GM12878 (cell line): Measurements from ENCODE around the gene MYOCD. TPM values are rescaled to one million over a fixed set of nuclear protein-coding genes. Genes with fewer than 3 reads are reported as not detected.

ENCODE experiments used
- ATAC-seq: fragments of 200-7000 bp; cut with Tn5 transposase; 3 replicates; pipeline ENCODE4 v1.9.1; 2020; ENCODE audit warnings: mild to moderate bottlenecking, moderate library complexity
- BruUV-seq: library from RNA; stranded (reverse); fragments of 400-500 nt; replicated peaks from 2 replicates; lab custom pipeline; 2021; lab: Mats Ljungman, UMichigan
- CTCF ChIA-PET: fragments of 300-600 bp; sonication (Branson Sonifier 250); formaldehyde crosslinking; extraction: SDS; loops from one replicate; lab custom pipeline; 2021; ENCODE audit warnings: inconsistent platforms; lab: Yijun Ruan, JAX
- POLR2A ChIA-PET: fragments of 350-600 bp; formaldehyde crosslinking; extraction: SDS; loops from one replicate; lab custom pipeline; 2021; ENCODE audit warnings: inconsistent platforms; lab: Charles Lee
- RAD21 ChIA-PET: fragments of 300-600 bp; sonication (Branson Sonifier 250); formaldehyde crosslinking; loops from one replicate; lab custom pipeline; 2023; ENCODE audit warnings: antibody characterized with exemption; ENCODE audit not compliant: unreplicated experiment; lab: Charles Lee
- SMC1A ChIA-PET: fragments of 300-600 bp; sonication (Branson Sonifier 250); formaldehyde crosslinking; loops from one replicate; lab custom pipeline; 2023; ENCODE audit not compliant: unreplicated experiment, uncharacterized antibody; lab: Charles Lee
- DNase-seq: peaks from one replicate; pipeline ENCODE4 v3.0.0-alpha.2; 2011; ENCODE audit warnings: low read depth, low spot score
- FAIRE-seq: peaks from 3 replicates; lab custom pipeline; 2011; peaks lifted over from hg19 to GRCh38; lab: Jason Lieb, UNC
- H2AFZ ChIP-seq: 2 replicates; pipeline ENCODE4 v1.6.0; 2011; ENCODE audit warnings: low read depth, low read length, control low read depth; ENCODE audit not compliant: control insufficient read depth
- H3K27ac ChIP-seq: 2 replicates; pipeline ENCODE4 v1.5.1; 2011; ENCODE audit warnings: control low read depth; ENCODE audit not compliant: control insufficient read depth, insufficient read depth
- H3K27me3 ChIP-seq, 2 experiments: replicated peaks in 1 of 2; 2 replicates each; pipeline versions ENCODE4 v1.6.0 to v1.6.1; 2011; ENCODE audit warnings: low read length in 1 of 2; ENCODE audit not compliant: control insufficient read depth in 2 of 2, insufficient read depth in 2 of 2
- H3K36me3 ChIP-seq, 2 experiments: 2 replicates each; pipeline ENCODE4 v1.5.1; 2011; ENCODE audit warnings: low read length in 1 of 2; ENCODE audit not compliant: control insufficient read depth in 2 of 2, insufficient read depth in 2 of 2
- H3K4me1 ChIP-seq: 2 replicates; pipeline ENCODE4 v1.6.1; 2011; ENCODE audit warnings: mild to moderate bottlenecking, low read length, moderate library complexity, mixed read lengths; ENCODE audit not compliant: control insufficient read depth, insufficient read depth
- H3K4me2 ChIP-seq: 2 replicates; pipeline ENCODE4 v1.6.0; 2011; ENCODE audit warnings: control low read depth; ENCODE audit not compliant: control insufficient read depth, insufficient read depth
- H3K4me3 ChIP-seq: fragments of 200-600 bp; sonication (generic); 2 replicates; pipeline ENCODE4 v1.5.1; 2016
- H3K79me2 ChIP-seq: 2 replicates; pipeline ENCODE4 v1.6.0; 2011; ENCODE audit warnings: low read length; ENCODE audit not compliant: control insufficient read depth, insufficient read depth
- H3K9ac ChIP-seq: 2 replicates; pipeline ENCODE4 v1.8.0; 2011; ENCODE audit warnings: low read length, control low read depth, mixed read lengths; ENCODE audit not compliant: control insufficient read depth, insufficient read depth
- H3K9me3 ChIP-seq: replicated peaks from 3 replicates; pipeline ENCODE4 v1.5.1; 2011; ENCODE audit warnings: mild to moderate bottlenecking, low read length; ENCODE audit not compliant: control insufficient read depth, insufficient read depth
- H4K20me1 ChIP-seq: 2 replicates; pipeline ENCODE4 v1.6.0; 2011; ENCODE audit not compliant: control insufficient read depth, insufficient read depth
- HDAC6 ChIP-seq: fragments of 200-600 bp; sonication (generic); IDR thresholded peaks from one replicate; pipeline ENCODE4 v1.8.0; 2017; ENCODE audit warnings: antibody characterized with exemption; ENCODE audit not compliant: unreplicated experiment
- KAT2A ChIP-seq: conservative IDR thresholded peaks from 2 replicates; pipeline ENCODE4 v1.6.1; 2011; ENCODE audit warnings: low read depth, low read length; ENCODE audit not compliant: control insufficient read depth
- RAD21 ChIP-seq: IDR thresholded peaks from 2 replicates; pipeline ENCODE4 v1.6.1; 2011; ENCODE audit warnings: mild to moderate bottlenecking, low read depth, low read length, moderate library complexity; ENCODE audit not compliant: insufficient read depth
- RCOR1 ChIP-seq: conservative IDR thresholded peaks from 2 replicates; pipeline ENCODE4 v1.6.1; 2012; ENCODE audit warnings: low read depth, low read length, improper control_type of control experiment
- STAT3 ChIP-seq: IDR thresholded peaks from 2 replicates; pipeline ENCODE4 v1.6.1; 2011; ENCODE audit warnings: low read depth, low read length, improper control_type of control experiment
- ZNF274 ChIP-seq: IDR thresholded peaks from one replicate; pipeline ENCODE4 v1.8.0; 2011; ENCODE audit not compliant: insufficient read length, insufficient read depth
- WGBS: methylation state at CpG from one replicate; pipeline ENCODE4 v1.1.6; 2016; ENCODE audit warnings: low lambda C conversion rate; ENCODE audit not compliant: insufficient replicate concordance, insufficient coverage; ENCODE audit errors: missing lambda C conversion rate; 5-methylcytosine and 5-hydroxymethylcytosine counted together
- in situ Hi-C: fragments of 300-500 bp; cut with MboI; formaldehyde crosslinking; loops from 9 replicates; pipeline ENCODE4 v1.14.3; 2018; ENCODE audit warnings: mixed read lengths
- intact Hi-C: fragments of 100-400 bp; cut with micrococcal nuclease; formaldehyde crosslinking; loops from one replicate; pipeline ENCODE4 v1.14.2; 2022; ENCODE audit not compliant: unreplicated experiment
- polyA plus RNA-seq, 11 experiments: library from polyadenylated mRNA; depleted of rRNA in 4 of 11; unstranded in 6 of 11; stranded (reverse) in 5 of 11; fragments of >200 nt; fragmentation: Nextera tagmentation in 4 of 11; fragmentation: Illumina TruSeq in 1 of 11; extraction: Ambion mirVana in 4 of 11; extraction: Trizol in 1 of 11; gene quantifications; 1 replicate in 1 of 11; 2 replicates in 10 of 11; pipeline versions ENCODE4 v1.2.1 to v1.2.3, GENCODE V29; 2011 to 2016; ENCODE audit warnings: inconsistent platforms in 2 of 11, missing spikeins in 2 of 11, low read depth in 1 of 11
- total RNA-seq, 4 experiments: library from RNA; depleted of rRNA in 3 of 4; stranded (reverse); fragments of >200 nt in 3 of 4; fragmentation: Illumina TruSeq in 1 of 4; extraction: Trizol in 1 of 4; gene quantifications; 2 replicates each; pipeline versions ENCODE4 v1.2.1 to v1.2.3, GENCODE V29; 2013 to 2021
- TF ChIP-seq, protein P1 (sequence below): fragments of 450-650 bp; formaldehyde crosslinking; IDR thresholded peaks from 2 replicates; pipeline ENCODE4 v1.4.0; 2020; ENCODE audit warnings: mild to moderate bottlenecking, moderate library complexity
- TF ChIP-seq, protein P2 (sequence below): IDR thresholded peaks from 2 replicates; pipeline ENCODE4 v1.6.1; 2011; ENCODE audit warnings: borderline replicate concordance, low read depth, mild to moderate bottlenecking, moderate library complexity, mixed read lengths, low read length; ENCODE audit not compliant: insufficient read depth; ENCODE audit errors: extremely low read length

Gene MYOCD
- total and polyA plus RNA-seq, 10 of the 15 experiments (the other 5 are each of a cell fraction or from before 2014, with no cell fraction given), result not detected

DNA sequence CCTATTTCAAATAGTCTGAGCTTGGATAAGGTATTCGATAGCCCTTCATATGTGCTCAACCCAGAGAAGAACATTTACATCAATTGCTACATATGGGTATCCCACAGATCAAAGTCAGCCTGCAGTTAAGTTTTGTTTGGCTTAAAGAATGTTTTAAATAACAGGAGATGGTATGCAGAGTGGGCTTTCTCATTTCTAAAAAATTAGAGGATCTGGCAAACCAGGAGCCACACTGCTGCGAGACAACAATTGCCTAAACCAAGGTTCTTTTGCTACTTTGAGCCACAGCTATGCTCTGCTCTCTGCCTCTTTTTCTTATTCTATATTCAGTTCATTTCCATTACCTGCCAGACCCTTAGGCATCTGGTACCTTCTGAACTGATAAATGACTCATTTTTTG lies 93.4 kb downstream of the MYOCD start:
- no peaks in the 10 kb centered on the region for H4K20me1 ChIP-seq
- ChIA-PET SMC1A (no interaction called here), POLR2A (no interaction called here), RAD21 (no interaction called here), CTCF (interaction anchor here (0.7 kb wide), 1 partner anchor 16 kb away, joined by 3 read pairs; no protein-coding TSS in a partner anchor)
- H3K36me3 ChIP-seq, result no peaks in the 10 kb centered on the region
- no peak overlapping the region for H3K4me2 ChIP-seq
- DNase-seq, result no peak
- H3K4me3 ChIP-seq, result no peak overlapping the region
- in situ Hi-C loops, result loop anchor here (25.0 kb wide), 1 partner anchor 1472 kb away; no protein-coding TSS in a partner anchor
- BruUV-seq, result no TSS peak
- no peaks in the 10 kb centered on the region for H3K4me1 ChIP-seq
- no peaks in the 10 kb centered on the region for H3K79me2 ChIP-seq
- H3K9me3 ChIP-seq, result no peaks in the 10 kb centered on the region
- 9% methylated on average over 2 of the region's 2 CpGs for WGBS
- H3K9ac ChIP-seq, result no peak overlapping the region
- FAIRE-seq, result no peak
- no peak overlapping the region for H3K27ac ChIP-seq
- H3K27me3 ChIP-seq, result no peaks in the 10 kb centered on the region; a peak in 2 of 4 replicates
- no peak for TF ChIP-seq HDAC6
- no peak for TF ChIP-seq KAT2A
- no peak for TF ChIP-seq RAD21
- TF ChIP-seq, protein P1, sequence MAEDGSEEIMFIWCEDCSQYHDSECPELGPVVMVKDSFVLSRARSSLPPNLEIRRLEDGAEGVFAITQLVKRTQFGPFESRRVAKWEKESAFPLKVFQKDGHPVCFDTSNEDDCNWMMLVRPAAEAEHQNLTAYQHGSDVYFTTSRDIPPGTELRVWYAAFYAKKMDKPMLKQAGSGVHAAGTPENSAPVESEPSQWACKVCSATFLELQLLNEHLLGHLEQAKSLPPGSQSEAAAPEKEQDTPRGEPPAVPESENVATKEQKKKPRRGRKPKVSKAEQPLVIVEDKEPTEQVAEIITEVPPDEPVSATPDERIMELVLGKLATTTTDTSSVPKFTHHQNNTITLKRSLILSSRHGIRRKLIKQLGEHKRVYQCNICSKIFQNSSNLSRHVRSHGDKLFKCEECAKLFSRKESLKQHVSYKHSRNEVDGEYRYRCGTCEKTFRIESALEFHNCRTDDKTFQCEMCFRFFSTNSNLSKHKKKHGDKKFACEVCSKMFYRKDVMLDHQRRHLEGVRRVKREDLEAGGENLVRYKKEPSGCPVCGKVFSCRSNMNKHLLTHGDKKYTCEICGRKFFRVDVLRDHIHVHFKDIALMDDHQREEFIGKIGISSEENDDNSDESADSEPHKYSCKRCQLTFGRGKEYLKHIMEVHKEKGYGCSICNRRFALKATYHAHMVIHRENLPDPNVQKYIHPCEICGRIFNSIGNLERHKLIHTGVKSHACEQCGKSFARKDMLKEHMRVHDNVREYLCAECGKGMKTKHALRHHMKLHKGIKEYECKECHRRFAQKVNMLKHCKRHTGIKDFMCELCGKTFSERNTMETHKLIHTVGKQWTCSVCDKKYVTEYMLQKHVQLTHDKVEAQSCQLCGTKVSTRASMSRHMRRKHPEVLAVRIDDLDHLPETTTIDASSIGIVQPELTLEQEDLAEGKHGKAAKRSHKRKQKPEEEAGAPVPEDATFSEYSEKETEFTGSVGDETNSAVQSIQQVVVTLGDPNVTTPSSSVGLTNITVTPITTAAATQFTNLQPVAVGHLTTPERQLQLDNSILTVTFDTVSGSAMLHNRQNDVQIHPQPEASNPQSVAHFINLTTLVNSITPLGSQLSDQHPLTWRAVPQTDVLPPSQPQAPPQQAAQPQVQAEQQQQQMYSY (CRISPR knock-in tag), result no peak
- TF ChIP-seq, protein P2, sequence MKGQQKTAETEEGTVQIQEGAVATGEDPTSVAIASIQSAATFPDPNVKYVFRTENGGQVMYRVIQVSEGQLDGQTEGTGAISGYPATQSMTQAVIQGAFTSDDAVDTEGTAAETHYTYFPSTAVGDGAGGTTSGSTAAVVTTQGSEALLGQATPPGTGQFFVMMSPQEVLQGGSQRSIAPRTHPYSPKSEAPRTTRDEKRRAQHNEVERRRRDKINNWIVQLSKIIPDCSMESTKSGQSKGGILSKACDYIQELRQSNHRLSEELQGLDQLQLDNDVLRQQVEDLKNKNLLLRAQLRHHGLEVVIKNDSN, result no peak
- TF ChIP-seq ZNF274, result no peak
- TF ChIP-seq RCOR1, result no peak
- no peak for TF ChIP-seq STAT3
- no peak overlapping the region for H2AFZ ChIP-seq
- no peak for ATAC-seq
- intact Hi-C loops, result no loop called here
